ENCODE data around the gene DDX39A.

The DDX39A gene

DNA sequence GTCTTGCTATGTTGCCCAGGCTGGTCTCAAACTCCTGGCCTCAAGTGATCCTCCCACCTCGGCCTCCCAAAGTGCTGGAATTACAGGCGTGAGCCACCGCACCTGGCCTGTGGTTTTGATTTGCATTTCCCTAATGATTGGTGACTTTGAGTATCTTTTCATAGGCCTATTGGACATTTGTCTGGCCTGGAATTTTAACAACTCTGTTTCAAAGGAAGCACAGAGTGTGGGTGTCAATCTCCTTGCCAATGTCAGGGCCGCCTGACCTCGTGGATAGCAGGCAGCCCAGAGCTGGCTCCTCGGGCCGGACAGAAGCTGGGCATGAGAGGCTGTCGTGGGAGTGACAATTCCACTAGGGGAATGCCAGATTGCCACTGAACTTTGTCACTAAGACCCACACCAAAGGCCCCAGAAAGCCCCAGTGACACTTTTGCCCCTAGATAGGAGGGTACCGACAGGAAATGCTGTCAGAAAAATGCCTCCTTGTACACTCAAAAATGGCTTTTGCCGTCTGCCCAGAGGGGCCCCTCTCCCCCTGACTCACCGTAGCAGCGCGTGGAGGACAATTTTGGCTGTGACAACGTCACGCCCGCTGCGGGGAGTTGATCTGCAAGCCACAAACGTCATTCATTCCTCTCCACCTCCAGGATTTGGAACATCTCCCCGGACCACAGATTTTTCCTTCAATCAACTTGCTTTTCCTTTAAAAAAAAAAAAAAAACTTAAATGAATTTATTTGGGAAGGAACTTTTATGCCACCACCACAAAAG, 49.6 kb downstream of the DDX39A start:
- Histone ChIP-seq H2BK12ac (ENCODE audit: low read length) (no peak overlapping the region), H3K4ac (ENCODE audit: low read depth, low read length) (no peak overlapping the region), H3K27ac (ENCODE audit: low read depth, low read length) (no peak overlapping the region), H3K36me3 (ENCODE audit: control insufficient read depth in 1 of 2, insufficient read depth in 2 of 2, low read length in 2 of 2) (no peaks in the 10 kb centered on the region), H3K9ac (ENCODE audit: low read length) (no peak overlapping the region), H3K4me3 (ENCODE audit: low read depth, low read length) (no peak overlapping the region), H3K9me3 (ENCODE audit: insufficient read depth, low read depth, low read length) (no peaks in the 10 kb centered on the region), H2BK120ac (ENCODE audit: insufficient read depth, low read length, poor library complexity) (no peak overlapping the region), H3K79me2 (ENCODE audit: control insufficient read depth, insufficient read depth, low read length, poor library complexity) (no peaks in the 10 kb centered on the region), H3K4me1 (ENCODE audit: control insufficient read depth in 1 of 2, insufficient read depth in 2 of 2, low read length in 2 of 2) (no peaks in the 10 kb centered on the region), H2AK5ac (ENCODE audit: low read length) (no peak overlapping the region), H3K27me3 (ENCODE audit: insufficient read depth, low read length) (no peaks in the 10 kb centered on the region), H3K18ac (ENCODE audit: low read length) (no peak overlapping the region), H3K4me2 (ENCODE audit: low read length) (no peak overlapping the region), H2AFZ (ENCODE audit: insufficient read depth, low read length, poor library complexity) (no peak overlapping the region), H4K12ac (ENCODE audit: low read depth, low read length) (no peak overlapping the region), H3K23ac (ENCODE audit: low read length) (no peak overlapping the region), H4K8ac (ENCODE audit: low read depth, low read length) (no peak overlapping the region), H3K79me1 (ENCODE audit: low read length) (no peaks in the 10 kb centered on the region), H3K14ac (ENCODE audit: low read length) (no peak overlapping the region), H4K91ac (ENCODE audit: low read depth, low read length) (no peak overlapping the region), H2BK5ac (ENCODE audit: low read depth, low read length, poor library complexity) (no peak overlapping the region)
- WGBS (ENCODE audit: extremely low coverage, insufficient coverage, insufficient read length), result no CpG with 5 or more reads among the region's 19 CpGs
- DNase-seq, result peak in 1 of 2 donors; percentile 39

DNA sequence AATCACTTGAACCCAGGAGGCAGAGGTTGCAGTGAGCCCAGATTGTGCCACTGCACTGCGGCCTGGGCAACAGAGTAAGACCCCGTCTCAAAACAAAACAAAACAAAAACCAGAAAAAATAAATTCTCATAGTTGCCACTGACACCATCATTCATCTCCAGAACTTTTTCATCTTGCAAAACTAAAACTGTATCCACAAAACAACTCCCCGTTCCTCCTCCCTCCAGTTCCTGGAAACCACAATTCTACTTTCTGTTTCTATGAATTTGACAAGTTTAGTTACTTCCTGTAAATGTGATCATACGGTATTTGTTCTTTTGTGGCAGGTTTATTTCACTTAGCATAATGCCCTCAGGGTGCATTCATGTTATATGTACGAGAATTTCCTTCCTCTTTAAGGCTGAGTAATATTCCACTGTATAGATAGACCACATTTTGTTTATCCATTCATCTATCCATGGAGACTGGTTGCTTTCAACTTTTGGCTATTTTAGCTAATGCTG, 51.1 kb downstream of the DDX39A start:
- H3K4me2 ChIP-seq (ENCODE audit: low read length), result no peak overlapping the region
- no peak overlapping the region for H3K4me3 ChIP-seq (ENCODE audit: low read depth, low read length)
- H2BK12ac ChIP-seq (ENCODE audit: low read length), result no peak overlapping the region
- WGBS (ENCODE audit: extremely low coverage, insufficient coverage, insufficient read length), result no CpG with 5 or more reads among the region's 5 CpGs
- H4K91ac ChIP-seq (ENCODE audit: low read depth, low read length), result no peak overlapping the region
- H3K79me2 ChIP-seq (ENCODE audit: control insufficient read depth, insufficient read depth, low read length, poor library complexity), result no peaks in the 10 kb centered on the region
- H2BK5ac ChIP-seq (ENCODE audit: low read depth, low read length, poor library complexity), result no peak overlapping the region
- no peak overlapping the region for H4K12ac ChIP-seq (ENCODE audit: low read depth, low read length)
- DNase-seq, result peak in 1 of 2 donors; percentile 38
- no peaks in the 10 kb centered on the region for H3K9me3 ChIP-seq (ENCODE audit: insufficient read depth, low read depth, low read length)
- H3K79me1 ChIP-seq (ENCODE audit: low read length), result peaks cover 5% of the 10 kb centered on the region
- peaks cover 0 to 4% of the 10 kb centered on the region in 2 experiments for H3K4me1 ChIP-seq (ENCODE audit: control insufficient read depth in 1 of 2, insufficient read depth in 2 of 2, low read length in 2 of 2)
- H3K27me3 ChIP-seq (ENCODE audit: insufficient read depth, low read length), result no peaks in the 10 kb centered on the region
- H3K18ac ChIP-seq (ENCODE audit: low read length), result no peak overlapping the region
- no peak overlapping the region for H3K14ac ChIP-seq (ENCODE audit: low read length)
- H3K9ac ChIP-seq (ENCODE audit: low read length), result no peak overlapping the region
- H3K27ac ChIP-seq (ENCODE audit: low read depth, low read length), result no peak overlapping the region
- H3K4ac ChIP-seq (ENCODE audit: low read depth, low read length), result no peak overlapping the region
- no peak overlapping the region for H2AFZ ChIP-seq (ENCODE audit: insufficient read depth, low read length, poor library complexity)
- H4K8ac ChIP-seq (ENCODE audit: low read depth, low read length), result no peak overlapping the region
- no peak overlapping the region for H3K23ac ChIP-seq (ENCODE audit: low read length)
- no peak overlapping the region for H2AK5ac ChIP-seq (ENCODE audit: low read length)
- no peak overlapping the region for H2BK120ac ChIP-seq (ENCODE audit: insufficient read depth, low read length, poor library complexity)
- H3K36me3 ChIP-seq (ENCODE audit: control insufficient read depth in 1 of 2, insufficient read depth in 2 of 2, low read length in 2 of 2), result no peaks in the 10 kb centered on the region

DNA sequence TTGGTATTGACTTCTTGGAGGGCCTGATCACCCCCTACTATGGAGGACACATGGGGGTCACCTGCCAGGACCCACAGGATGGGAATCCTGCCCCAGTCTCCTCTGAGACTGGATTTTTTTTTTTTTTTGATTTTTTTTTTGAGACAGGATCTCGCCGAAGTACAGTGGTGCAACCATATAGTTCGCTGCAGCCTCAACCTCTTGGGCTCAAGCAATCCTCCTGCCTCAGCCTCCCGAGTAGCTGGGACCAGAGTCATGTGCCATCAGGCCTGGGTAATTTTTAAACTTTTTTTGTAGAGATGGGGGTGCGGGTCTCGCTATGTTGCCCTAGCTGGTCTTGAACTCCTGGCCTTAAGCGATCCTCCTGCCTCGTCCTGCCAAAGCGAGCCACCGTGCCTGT, 52.1 kb downstream of the DDX39A start:
- WGBS (ENCODE audit: extremely low coverage, insufficient coverage, insufficient read length), result no CpG with 5 or more reads among the region's 10 CpGs

DNA sequence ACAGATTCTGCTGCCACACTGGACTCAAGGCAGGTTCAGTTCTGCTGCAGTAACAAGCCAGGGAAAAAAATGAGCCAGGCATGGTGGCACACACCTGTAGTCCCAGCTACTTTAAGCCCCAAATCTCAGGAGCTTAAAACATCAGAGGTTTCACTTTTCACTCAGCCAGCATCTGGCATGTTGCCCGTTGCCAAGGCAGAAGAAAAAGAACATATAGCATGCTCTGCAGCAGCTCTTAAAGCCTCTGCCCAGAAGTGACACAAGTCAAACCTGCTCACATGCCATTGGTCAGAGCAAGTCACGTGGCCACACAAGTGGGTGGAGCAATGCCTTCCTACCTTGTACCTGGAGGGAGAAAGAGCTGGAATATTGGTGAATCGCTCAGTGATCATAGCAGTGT, 52.6 kb downstream of the DDX39A start:
- Histone ChIP-seq H3K27me3 (ENCODE audit: insufficient read depth, low read length) (no peaks in the 10 kb centered on the region), H3K4me1 (ENCODE audit: control insufficient read depth in 1 of 2, insufficient read depth in 2 of 2, low read length in 2 of 2) (peaks cover 2 to 4% of the 10 kb centered on the region in 2 experiments), H3K9ac (ENCODE audit: low read length) (no peak overlapping the region), H2AFZ (ENCODE audit: insufficient read depth, low read length, poor library complexity) (no peak overlapping the region), H3K4ac (ENCODE audit: low read depth, low read length) (no peak overlapping the region), H3K14ac (ENCODE audit: low read length) (no peak overlapping the region), H3K9me3 (ENCODE audit: insufficient read depth, low read depth, low read length) (no peaks in the 10 kb centered on the region), H2AK5ac (ENCODE audit: low read length) (no peak overlapping the region), H3K79me1 (ENCODE audit: low read length) (peaks cover 5% of the 10 kb centered on the region), H2BK12ac (ENCODE audit: low read length) (no peak overlapping the region), H3K4me3 (ENCODE audit: low read depth, low read length) (no peak overlapping the region), H3K36me3 (ENCODE audit: control insufficient read depth in 1 of 2, insufficient read depth in 2 of 2, low read length in 2 of 2) (no peaks in the 10 kb centered on the region), H3K4me2 (ENCODE audit: low read length) (no peak overlapping the region), H3K23ac (ENCODE audit: low read length) (no peak overlapping the region), H4K12ac (ENCODE audit: low read depth, low read length) (no peak overlapping the region), H3K27ac (ENCODE audit: low read depth, low read length) (no peak overlapping the region), H3K79me2 (ENCODE audit: control insufficient read depth, insufficient read depth, low read length, poor library complexity) (no peaks in the 10 kb centered on the region), H2BK120ac (ENCODE audit: insufficient read depth, low read length, poor library complexity) (no peak overlapping the region), H3K18ac (ENCODE audit: low read length) (no peak overlapping the region), H4K8ac (ENCODE audit: low read depth, low read length) (no peak overlapping the region), H2BK5ac (ENCODE audit: low read depth, low read length, poor library complexity) (no peak overlapping the region), H4K91ac (ENCODE audit: low read depth, low read length) (no peak overlapping the region)
- DNase-seq, result peak; percentile 79 to 88
- WGBS (ENCODE audit: extremely low coverage, insufficient coverage, insufficient read length), result no CpG with 5 or more reads among the region's 3 CpGs

More for the DNA sequence above, 52.1 kb downstream of the DDX39A start:
- no peak for DNase-seq
- no peak overlapping the region for H4K8ac ChIP-seq (ENCODE audit: low read depth, low read length)
- H3K79me2 ChIP-seq (ENCODE audit: control insufficient read depth, insufficient read depth, low read length, poor library complexity), result no peaks in the 10 kb centered on the region
- H2BK12ac ChIP-seq (ENCODE audit: low read length), result no peak overlapping the region
- peaks cover 0 to 4% of the 10 kb centered on the region in 2 experiments for H3K4me1 ChIP-seq (ENCODE audit: control insufficient read depth in 1 of 2, insufficient read depth in 2 of 2, low read length in 2 of 2)
- no peak overlapping the region for H3K9ac ChIP-seq (ENCODE audit: low read length)
- H3K79me1 ChIP-seq (ENCODE audit: low read length), result peaks cover 5% of the 10 kb centered on the region
- H3K4me3 ChIP-seq (ENCODE audit: low read depth, low read length), result no peak overlapping the region
- no peak overlapping the region for H4K91ac ChIP-seq (ENCODE audit: low read depth, low read length)
- no peak overlapping the region for H3K4me2 ChIP-seq (ENCODE audit: low read length)
- H3K4ac ChIP-seq (ENCODE audit: low read depth, low read length), result no peak overlapping the region
- no peaks in the 10 kb centered on the region for H3K9me3 ChIP-seq (ENCODE audit: insufficient read depth, low read depth, low read length)
- H4K12ac ChIP-seq (ENCODE audit: low read depth, low read length), result no peak overlapping the region
- no peak overlapping the region for H2AFZ ChIP-seq (ENCODE audit: insufficient read depth, low read length, poor library complexity)
- H2BK5ac ChIP-seq (ENCODE audit: low read depth, low read length, poor library complexity), result no peak overlapping the region
- no peak overlapping the region for H3K27ac ChIP-seq (ENCODE audit: low read depth, low read length)
- H3K18ac ChIP-seq (ENCODE audit: low read length), result no peak overlapping the region
- H2BK120ac ChIP-seq (ENCODE audit: insufficient read depth, low read length, poor library complexity), result no peak overlapping the region
- no peak overlapping the region for H2AK5ac ChIP-seq (ENCODE audit: low read length)
- H3K14ac ChIP-seq (ENCODE audit: low read length), result no peak overlapping the region
- no peak overlapping the region for H3K23ac ChIP-seq (ENCODE audit: low read length)
- no peaks in the 10 kb centered on the region for H3K27me3 ChIP-seq (ENCODE audit: insufficient read depth, low read length)
- H3K36me3 ChIP-seq (ENCODE audit: control insufficient read depth in 1 of 2, insufficient read depth in 2 of 2, low read length in 2 of 2), result no peaks in the 10 kb centered on the region

Data from trophoblast cell (in vitro differentiated cells and primary cell).